CD4-positive, alpha-beta T cell (primary cell): ENCODE data around the gene RBX1. TPM values are rescaled to one million over a fixed set of nuclear protein-coding genes. Genes with fewer than 3 reads are reported as not detected.

Experiments
- ATAC-seq: fragments of 200-7000 bp; cut with Tn5 transposase; one replicate; pipeline ENCODE4 v1.10.0; 2022; ENCODE audit warnings: mild to moderate bottlenecking; ENCODE audit not compliant: poor library complexity
- CTCF ChIA-PET: fragments of 350-600 bp; sonication (Branson Sonifier 250); formaldehyde crosslinking; loops from one replicate; lab custom pipeline; 2021; ENCODE audit warnings: antibody characterized with exemption, inconsistent platforms; lab: Charles Lee
- POLR2A ChIA-PET: fragments of 350-600 bp; sonication (Branson Sonifier 250); formaldehyde crosslinking; loops from one replicate; lab custom pipeline; 2021; ENCODE audit warnings: antibody characterized with exemption, inconsistent platforms; lab: Charles Lee
- DNase-seq, 14 experiments: peaks; one replicate each; pipeline ENCODE4 v3.0.0-alpha.2; 2013 to 2020; ENCODE audit warnings: mixed read lengths in 2 of 14
- H3K27ac ChIP-seq, 2 donors: one replicate each; pipeline versions ENCODE4 v1.5.1 to v1.7.0; 2013; ENCODE audit warnings: low read length in 2 of 2, low read depth in 1 of 2, mild to moderate bottlenecking in 1 of 2
- H3K27me3 ChIP-seq, 2 experiments: 1 replicate in 1 of 2; 2 replicates in 1 of 2; pipeline versions ENCODE4 v1.6.1 to v1.7.0; 2013; ENCODE audit warnings: low read length in 2 of 2, control low read depth in 1 of 2, mild to moderate bottlenecking in 1 of 2, moderate library complexity in 1 of 2; ENCODE audit not compliant: insufficient read depth in 2 of 2, control insufficient read depth in 1 of 2
- H3K36me3 ChIP-seq: one replicate; pipeline ENCODE4 v1.6.1; 2013; ENCODE audit warnings: low read length, control low read depth; ENCODE audit not compliant: insufficient read depth
- H3K4me1 ChIP-seq: one replicate; pipeline ENCODE4 v1.6.1; 2013; ENCODE audit warnings: low read length, control low read depth; ENCODE audit not compliant: insufficient read depth
- H3K4me3 ChIP-seq: one replicate; pipeline ENCODE4 v1.5.1; 2013; ENCODE audit warnings: mild to moderate bottlenecking, low read length, moderate library complexity
- H3K9me3 ChIP-seq, 2 experiments: 1 replicate in 1 of 2; 2 replicates in 1 of 2; pipeline versions ENCODE4 v1.6.1 to v1.7.0; 2013; ENCODE audit warnings: low read length in 2 of 2, mild to moderate bottlenecking in 2 of 2, control low read depth in 1 of 2, moderate library complexity in 1 of 2; ENCODE audit not compliant: control insufficient read depth in 1 of 2, insufficient read depth in 1 of 2
- H3K27ac Mint-ChIP-seq: one replicate; pipeline ENCODE4 v1.8.0; 2020; ENCODE audit warnings: mixed read lengths
- H3K27me3 Mint-ChIP-seq: one replicate; pipeline ENCODE4 v1.8.0; 2021; ENCODE audit warnings: mixed read lengths
- H3K36me3 Mint-ChIP-seq: one replicate; pipeline ENCODE4 v1.8.0; 2021; ENCODE audit warnings: low read depth, mixed read lengths
- H3K4me1 Mint-ChIP-seq: one replicate; pipeline ENCODE4 v1.8.0; 2021; ENCODE audit warnings: low read depth, mixed read lengths
- H3K4me3 Mint-ChIP-seq: one replicate; pipeline ENCODE4 v1.8.0; 2020; ENCODE audit warnings: mild to moderate bottlenecking, mixed read lengths
- H3K9me3 Mint-ChIP-seq: one replicate; pipeline ENCODE4 v1.8.0; 2020; ENCODE audit warnings: mixed read lengths
- intact Hi-C, 2 experiments: fragments of 100-400 bp; cut with DNase I in 1 of 2; cut with micrococcal nuclease in 1 of 2; formaldehyde crosslinking; loops; one replicate each; pipeline versions ENCODE4 v1.15.1 to v1.9.0; 2023 to 2025; cut with DNase I, micrococcal nuclease
- total RNA-seq, 174 experiments: library from RNA in 2 of 174; stranded (reverse) in 2 of 174; gene quantifications; one replicate each; pipeline ENCODE4 v1.2.3 and lab custom pipeline; 2021 to 2026
- TF ChIP-seq, protein P1 (sequence below): fragments of 200-600 bp; IDR thresholded peaks from one replicate; pipeline ENCODE4 v1.8.0; 2022; ENCODE audit warnings: antibody characterized with exemption, mild to moderate bottlenecking

The RBX1 gene
- total RNA-seq, 2 experiments from 2014 or later = 19.8 to 21.6 TPM

DNA sequence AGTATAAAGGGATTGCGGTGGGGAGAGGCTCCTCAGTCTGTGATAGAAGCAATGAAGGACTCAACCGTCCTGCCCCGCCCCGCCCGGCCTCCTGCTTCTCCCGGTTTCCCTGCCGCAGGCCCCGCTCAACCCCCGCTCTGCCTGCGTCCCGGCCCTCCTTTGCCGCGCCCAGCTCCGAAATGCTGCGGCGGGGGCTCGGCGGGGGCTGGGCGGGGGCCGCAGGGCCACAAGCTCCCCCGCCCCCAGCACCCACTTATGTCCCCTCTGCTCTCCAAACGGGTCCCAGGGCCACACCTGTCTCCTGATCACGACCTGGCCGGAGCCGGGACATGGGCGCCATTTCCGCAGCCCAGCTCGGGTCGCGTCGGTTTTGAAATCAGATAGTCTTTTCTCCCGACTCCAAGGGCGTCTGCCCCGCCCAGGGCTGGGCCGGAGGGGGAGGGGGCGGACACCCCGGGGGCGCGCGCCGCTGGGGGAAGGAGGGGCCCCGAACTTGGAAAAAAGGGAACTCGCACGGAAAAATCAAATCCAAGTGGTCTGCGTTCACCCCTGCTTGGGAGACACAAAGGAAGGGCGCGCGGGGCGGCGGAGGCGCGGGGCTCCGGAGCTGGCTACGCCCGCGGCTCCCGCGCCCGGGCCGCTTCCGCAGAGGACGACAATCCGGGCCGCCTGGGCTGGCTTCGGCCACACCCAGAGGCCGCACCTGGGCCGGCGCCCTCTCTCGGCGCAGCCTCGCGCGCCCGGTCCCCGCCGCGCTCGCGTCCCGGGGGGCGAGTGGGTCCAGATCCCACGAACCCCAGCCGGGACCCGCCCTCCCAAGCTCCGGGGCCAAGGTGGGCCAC lies 70.7 kb downstream of the RBX1 start:
- POLR2A ChIA-PET = interaction anchor here (0.6 to 3.9 kb wide), 25 partner anchors 8 to 779 kb away, joined by 3 to 93 read pairs (median 4); partner anchors contain the start of genes CCDC134, EP300, PMM1 and RBX1
- DNase-seq (peak; percentile 11 to 75 (median 39)), ATAC-seq (peak; percentile 64)
- H3K4me1 Mint-ChIP-seq = peaks cover 20% of the 10 kb centered on the region
- no peaks in the 10 kb centered on the region for H3K36me3 Mint-ChIP-seq
- Histone ChIP-seq H3K36me3 (no peaks in the 10 kb centered on the region), H3K4me1 (peaks cover 21% of the 10 kb centered on the region), H3K9me3 (no peaks in the 10 kb centered on the region), H3K4me3 (peak overlapping the region; percentile 63), H3K27ac (peak overlapping the region; percentile 64 to 80), H3K27me3 (no peaks in the 10 kb centered on the region)
- no peaks in the 10 kb centered on the region for H3K27me3 Mint-ChIP-seq
- intact Hi-C loops = loop anchor here (1.0 to 5.0 kb wide), 4 partner anchors 69 to 71 kb away; partner anchors contain the start of genes RBX1 (in 2 of the 2) and EP300 (in 1 of the 2)
- H3K9me3 Mint-ChIP-seq = no peaks in the 10 kb centered on the region
- CTCF ChIA-PET = interaction anchor here (0.6 to 3.9 kb wide), 2 partner anchors 99 to 101 kb away, joined by 3 to 10 read pairs; no protein-coding TSS in a partner anchor
- peak overlapping the region; percentile 95 for H3K4me3 Mint-ChIP-seq
- H3K27ac Mint-ChIP-seq = peak overlapping the region; percentile 63
- TF ChIP-seq, protein P1, sequence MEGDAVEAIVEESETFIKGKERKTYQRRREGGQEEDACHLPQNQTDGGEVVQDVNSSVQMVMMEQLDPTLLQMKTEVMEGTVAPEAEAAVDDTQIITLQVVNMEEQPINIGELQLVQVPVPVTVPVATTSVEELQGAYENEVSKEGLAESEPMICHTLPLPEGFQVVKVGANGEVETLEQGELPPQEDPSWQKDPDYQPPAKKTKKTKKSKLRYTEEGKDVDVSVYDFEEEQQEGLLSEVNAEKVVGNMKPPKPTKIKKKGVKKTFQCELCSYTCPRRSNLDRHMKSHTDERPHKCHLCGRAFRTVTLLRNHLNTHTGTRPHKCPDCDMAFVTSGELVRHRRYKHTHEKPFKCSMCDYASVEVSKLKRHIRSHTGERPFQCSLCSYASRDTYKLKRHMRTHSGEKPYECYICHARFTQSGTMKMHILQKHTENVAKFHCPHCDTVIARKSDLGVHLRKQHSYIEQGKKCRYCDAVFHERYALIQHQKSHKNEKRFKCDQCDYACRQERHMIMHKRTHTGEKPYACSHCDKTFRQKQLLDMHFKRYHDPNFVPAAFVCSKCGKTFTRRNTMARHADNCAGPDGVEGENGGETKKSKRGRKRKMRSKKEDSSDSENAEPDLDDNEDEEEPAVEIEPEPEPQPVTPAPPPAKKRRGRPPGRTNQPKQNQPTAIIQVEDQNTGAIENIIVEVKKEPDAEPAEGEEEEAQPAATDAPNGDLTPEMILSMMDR = no peak

DNA sequence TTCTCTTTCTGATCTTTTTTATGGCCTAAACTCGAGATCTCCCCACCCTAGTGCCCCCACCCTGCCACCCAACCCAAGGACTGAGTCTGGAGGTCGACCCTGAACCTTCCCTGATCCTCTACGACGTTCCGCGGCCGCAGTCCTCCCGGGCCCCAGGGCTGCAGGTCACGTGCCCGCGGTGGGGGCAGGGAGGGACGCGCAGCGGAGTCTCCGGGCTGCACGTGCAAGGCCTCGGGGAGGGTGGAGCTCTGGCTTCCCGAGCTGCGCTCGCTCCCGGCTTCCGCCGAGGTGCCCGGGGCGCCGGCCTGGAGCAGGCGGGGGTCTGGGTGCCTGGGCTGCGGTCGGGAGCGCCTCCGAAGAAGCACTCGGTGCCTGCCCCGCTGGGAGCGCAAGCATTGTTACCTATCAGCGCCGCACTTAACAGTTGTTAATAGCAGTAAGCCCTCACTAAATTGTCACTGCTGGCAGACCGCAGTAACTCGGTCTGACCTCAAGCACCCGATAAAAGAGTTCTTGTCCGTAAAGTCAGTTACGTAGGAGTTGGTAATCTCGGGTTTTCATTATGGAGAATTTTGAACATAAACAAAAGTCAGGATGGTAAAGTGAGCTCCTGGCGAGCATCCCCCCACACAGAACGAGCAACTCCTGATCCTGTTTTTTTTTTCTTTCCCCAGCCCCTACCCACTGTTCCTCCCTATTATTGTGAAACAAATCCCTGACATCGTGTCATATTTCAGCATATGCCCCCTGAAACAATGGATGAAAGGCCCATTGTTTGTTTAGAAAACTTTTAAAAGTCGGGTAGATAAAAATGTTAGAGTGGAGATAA lies 71.5 kb downstream of the RBX1 start:
- peak; percentile 79 for ATAC-seq
- Histone ChIP-seq H3K4me3 (peak overlapping the region; percentile 63), H3K9me3 (no peaks in the 10 kb centered on the region), H3K36me3 (no peaks in the 10 kb centered on the region), H3K4me1 (peaks cover 21% of the 10 kb centered on the region), H3K27me3 (no peaks in the 10 kb centered on the region), H3K27ac (peak overlapping the region; percentile 64 to 80)
- Mint-ChIP-seq H3K4me1 (peaks cover 20% of the 10 kb centered on the region), H3K27ac (peak overlapping the region; percentile 63), H3K27me3 (no peaks in the 10 kb centered on the region), H3K4me3 (peak overlapping the region; percentile 86), H3K36me3 (no peaks in the 10 kb centered on the region), H3K9me3 (no peaks in the 10 kb centered on the region)
- TF ChIP-seq, protein P1 = no peak
- intact Hi-C loops = loop anchor here (1.0 to 5.0 kb wide), 4 partner anchors 69 to 71 kb away; partner anchors contain the start of genes RBX1 (in 2 of the 2) and EP300 (in 1 of the 2)
- ChIA-PET POLR2A (interaction anchor here (0.6 to 3.9 kb wide), 21 partner anchors 9 to 778 kb away, joined by 3 to 93 read pairs (median 6); partner anchors contain the start of genes CCDC134, EP300, PMM1 and RBX1), CTCF (interaction anchor here (0.6 to 3.9 kb wide), 3 partner anchors 70 to 102 kb away, joined by 3 to 10 read pairs (median 3); no protein-coding TSS in a partner anchor)
- DNase-seq = peak; percentile 62 to 89 (median 76)

Other genes with a start within 250 kb of the RBX1 start
- 1 to 10 TPM; 2.8 to 4.0 TPM for gene SLC25A17, start 132.0 kb upstream of the RBX1 start, total RNA-seq
- gene ST13, start 94.7 kb upstream of the RBX1 start, total RNA-seq = 100 to 1,000 TPM; 164 to 170 TPM
- 10 to 100 TPM; 16.3 to 17.9 TPM for gene XPNPEP3, start 94.2 kb upstream of the RBX1 start, total RNA-seq
- not detected for gene DNAJB7, start 89.3 kb upstream of the RBX1 start, total RNA-seq
- gene EP300, start 141.2 kb downstream of the RBX1 start, total RNA-seq = 100 to 1,000 TPM; 126 to 134 TPM